Glutamatergic neuron (in vitro differentiated cells): ENCODE data around the gene EFHD2. TPM values are rescaled to one million over a fixed set of nuclear protein-coding genes. Genes with fewer than 3 reads are reported as not detected.
"Not testable (repeated sequence)": the region's sequence is repeated elsewhere in the genome, so short reads cannot be mapped to it uniquely, and the experiment has no call there.

Experiments used
- DNase-seq: peaks from one replicate; pipeline ENCODE4 v3.0.0; 2022
- H3K27ac Mint-ChIP-seq: one replicate; pipeline ENCODE4 v1.8.0; 2020; ENCODE audit warnings: mild to moderate bottlenecking, mixed read lengths, inconsistent platforms; ENCODE audit not compliant: unreplicated experiment
- H3K27me3 Mint-ChIP-seq: one replicate; pipeline ENCODE4 v1.8.0; 2020; ENCODE audit warnings: mild to moderate bottlenecking, moderate library complexity, mixed read lengths, inconsistent platforms; ENCODE audit not compliant: unreplicated experiment
- H3K36me3 Mint-ChIP-seq: one replicate; pipeline ENCODE4 v1.8.0; 2020; ENCODE audit warnings: mild to moderate bottlenecking, mixed read lengths, inconsistent platforms; ENCODE audit not compliant: unreplicated experiment
- H3K4me1 Mint-ChIP-seq: one replicate; pipeline ENCODE4 v1.8.0; 2020; ENCODE audit warnings: mild to moderate bottlenecking, low read depth, mixed read lengths, inconsistent platforms; ENCODE audit not compliant: unreplicated experiment
- H3K4me3 Mint-ChIP-seq: one replicate; pipeline ENCODE4 v1.8.0; 2020; ENCODE audit warnings: mild to moderate bottlenecking, mixed read lengths, inconsistent platforms; ENCODE audit not compliant: unreplicated experiment
- H3K9me3 Mint-ChIP-seq: one replicate; pipeline ENCODE4 v1.8.0; 2020; ENCODE audit warnings: mild to moderate bottlenecking, moderate library complexity, mixed read lengths, inconsistent platforms; ENCODE audit not compliant: unreplicated experiment
- CTCF ChIP-seq: fragments of 200-600 bp; sonication (generic); IDR thresholded peaks from one replicate; pipeline ENCODE4 v1.5.0; 2021; ENCODE audit not compliant: partially characterized antibody, unreplicated experiment
- total RNA-seq: library from RNA; stranded (reverse); fragmentation: NEBNext Ultra II Directional; extraction: Animal tissue kit (Norgen Biotek cat#: 25700); gene quantifications from one replicate; pipeline ENCODE4 v1.2.1, GENCODE V29; 2021; ENCODE audit not compliant: unreplicated experiment

Gene EFHD2
- total RNA-seq, 1 donor from 2014 or later: 2.6 TPM

GRCh38 chr1:15378729-15379128 is 31.0 kb upstream of the EFHD2 start:
- peaks cover 14% of the 10 kb centered on the region for H3K4me1 Mint-ChIP-seq
- peaks cover 5% of the 10 kb centered on the region for H3K36me3 Mint-ChIP-seq
- H3K9me3 Mint-ChIP-seq: peaks cover 2% of the 10 kb centered on the region
- DNase-seq: no peak
- H3K4me3 Mint-ChIP-seq: peak overlapping the region; percentile 59
- H3K27ac Mint-ChIP-seq: peak overlapping the region; percentile 82
- peaks cover 13% of the 10 kb centered on the region for H3K27me3 Mint-ChIP-seq
- TF ChIP-seq CTCF: no peak

- Mint-ChIP-seq H3K4me1 (peaks cover 19% of the 10 kb centered on the region), H3K27me3 (peaks cover 12% of the 10 kb centered on the region)
- not testable (repeated sequence) for H3K4me3 Mint-ChIP-seq, H3K27ac Mint-ChIP-seq, H3K36me3 Mint-ChIP-seq, DNase-seq, H3K9me3 Mint-ChIP-seq
Observed at GRCh38 chr1:15379151-15379550, 30.5 kb upstream of the EFHD2 start.

GRCh38 chr1:15380601-15381508 is 28.8 kb upstream of the EFHD2 start:
- no peak for DNase-seq
- H3K4me3 Mint-ChIP-seq: no peak overlapping the region
- no peak overlapping the region for H3K27ac Mint-ChIP-seq
- H3K4me1 Mint-ChIP-seq: peaks cover 28% of the 10 kb centered on the region
- H3K9me3 Mint-ChIP-seq: peaks cover 2% of the 10 kb centered on the region
- no peak for TF ChIP-seq CTCF
- H3K36me3 Mint-ChIP-seq: peaks cover 5% of the 10 kb centered on the region
- peaks cover 14% of the 10 kb centered on the region for H3K27me3 Mint-ChIP-seq

- H3K9me3 Mint-ChIP-seq: peaks cover 2% of the 10 kb centered on the region
- H3K27me3 Mint-ChIP-seq: peaks cover 14% of the 10 kb centered on the region
- no peak for DNase-seq
- H3K4me1 Mint-ChIP-seq: peaks cover 30% of the 10 kb centered on the region
- no peak for TF ChIP-seq CTCF
- H3K4me3 Mint-ChIP-seq: no peak overlapping the region
- H3K36me3 Mint-ChIP-seq: peaks cover 5% of the 10 kb centered on the region
- no peak overlapping the region for H3K27ac Mint-ChIP-seq
Observed at GRCh38 chr1:15381805-15382204, 27.9 kb upstream of the EFHD2 start.

GRCh38 chr1:15382601-15383518 is 26.8 kb upstream of the EFHD2 start:
- no peak overlapping the region for H3K27ac Mint-ChIP-seq
- peaks cover 30% of the 10 kb centered on the region for H3K4me1 Mint-ChIP-seq
- TF ChIP-seq CTCF: no peak
- peaks cover 5% of the 10 kb centered on the region for H3K36me3 Mint-ChIP-seq
- DNase-seq: no peak
- peaks cover 2% of the 10 kb centered on the region for H3K9me3 Mint-ChIP-seq
- H3K4me3 Mint-ChIP-seq: no peak overlapping the region
- H3K27me3 Mint-ChIP-seq: peaks cover 14% of the 10 kb centered on the region
